Endothelial cell of umbilical vein (primary cell): ENCODE measurements around the gene ADAM17.

Experiments
- EZH2 ChIP-seq: IDR thresholded peaks from 2 replicates; pipeline ENCODE4 v1.6.1; 2012; ENCODE audit warnings: borderline replicate concordance, low read depth, mild to moderate bottlenecking, moderate library complexity, low read length, inconsistent platforms; ENCODE audit not compliant: severe bottlenecking
- FOS ChIP-seq: IDR thresholded peaks from 2 replicates; pipeline ENCODE4 v1.6.1; 2011; ENCODE audit warnings: mild to moderate bottlenecking, low read length, moderate library complexity, borderline replicate concordance; ENCODE audit not compliant: insufficient read depth
- POLR2A ChIP-seq: IDR thresholded peaks from 2 replicates; pipeline ENCODE4 v1.6.1; 2012; ENCODE audit warnings: low read depth, mild to moderate bottlenecking, control low read depth, low read length
- POLR2AphosphoS5 ChIP-seq: IDR thresholded peaks from 2 replicates; pipeline ENCODE4 v1.6.1; 2012; ENCODE audit warnings: low read depth, mild to moderate bottlenecking, control low read depth, low read length, moderate library complexity; ENCODE audit not compliant: insufficient read depth
- TF ChIP-seq, protein P1 (sequence below), 2 donors: IDR thresholded peaks; 1 replicate in 1 of 2; 2 replicates in 1 of 2; pipeline ENCODE4 v1.5.1; 2011; ENCODE audit warnings: low read length in 2 of 2, mild to moderate bottlenecking in 2 of 2, moderate library complexity in 2 of 2, control low read depth in 1 of 2, inconsistent platforms in 1 of 2, low read depth in 1 of 2; ENCODE audit not compliant: insufficient read depth in 1 of 2; ENCODE audit errors: extremely low read depth in 1 of 2
- TF ChIP-seq, protein P2 (sequence below): IDR thresholded peaks from 2 replicates; pipeline ENCODE4 v1.6.1; 2011; ENCODE audit not compliant: insufficient read depth, insufficient read length

DNA sequence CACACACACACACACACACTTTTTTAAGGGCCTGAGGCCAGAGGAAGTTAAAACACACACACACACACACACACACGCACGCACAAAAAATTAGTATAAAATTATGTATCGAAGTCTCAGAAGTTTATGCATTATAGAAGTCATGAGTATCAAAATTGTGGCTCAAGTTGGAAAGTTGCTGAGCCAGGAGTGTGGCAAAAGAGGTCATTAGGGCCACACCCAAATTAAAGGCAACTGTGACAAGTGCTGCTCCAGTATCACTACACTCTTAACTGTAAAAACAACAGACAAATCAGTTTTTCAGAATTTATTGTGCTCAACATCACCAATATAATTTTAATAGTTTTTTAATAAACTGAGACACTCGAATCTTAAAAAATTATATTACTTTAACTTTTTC lies 38.3 kb upstream of the ADAM17 start:
- TF ChIP-seq POLR2A: no peak
- TF ChIP-seq, protein P1, sequence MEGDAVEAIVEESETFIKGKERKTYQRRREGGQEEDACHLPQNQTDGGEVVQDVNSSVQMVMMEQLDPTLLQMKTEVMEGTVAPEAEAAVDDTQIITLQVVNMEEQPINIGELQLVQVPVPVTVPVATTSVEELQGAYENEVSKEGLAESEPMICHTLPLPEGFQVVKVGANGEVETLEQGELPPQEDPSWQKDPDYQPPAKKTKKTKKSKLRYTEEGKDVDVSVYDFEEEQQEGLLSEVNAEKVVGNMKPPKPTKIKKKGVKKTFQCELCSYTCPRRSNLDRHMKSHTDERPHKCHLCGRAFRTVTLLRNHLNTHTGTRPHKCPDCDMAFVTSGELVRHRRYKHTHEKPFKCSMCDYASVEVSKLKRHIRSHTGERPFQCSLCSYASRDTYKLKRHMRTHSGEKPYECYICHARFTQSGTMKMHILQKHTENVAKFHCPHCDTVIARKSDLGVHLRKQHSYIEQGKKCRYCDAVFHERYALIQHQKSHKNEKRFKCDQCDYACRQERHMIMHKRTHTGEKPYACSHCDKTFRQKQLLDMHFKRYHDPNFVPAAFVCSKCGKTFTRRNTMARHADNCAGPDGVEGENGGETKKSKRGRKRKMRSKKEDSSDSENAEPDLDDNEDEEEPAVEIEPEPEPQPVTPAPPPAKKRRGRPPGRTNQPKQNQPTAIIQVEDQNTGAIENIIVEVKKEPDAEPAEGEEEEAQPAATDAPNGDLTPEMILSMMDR (IDR thresholded peaks at IDR 0.05; ENCODE audit: extremely low read depth in 1 of 2, insufficient read depth in 1 of 2, low read depth in 1 of 2, low read length in 2 of 2): no peak
- no peak for TF ChIP-seq FOS
- no peak for TF ChIP-seq POLR2AphosphoS5
- TF ChIP-seq, protein P2, sequence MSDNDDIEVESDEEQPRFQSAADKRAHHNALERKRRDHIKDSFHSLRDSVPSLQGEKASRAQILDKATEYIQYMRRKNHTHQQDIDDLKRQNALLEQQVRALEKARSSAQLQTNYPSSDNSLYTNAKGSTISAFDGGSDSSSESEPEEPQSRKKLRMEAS: no peak
- no peak for TF ChIP-seq EZH2
